Measurements from ENCODE around the gene HACD1. TPM values are rescaled to one million over a fixed set of nuclear protein-coding genes. Genes with fewer than 3 reads are reported as not detected.
A peak's percentile ranks its signal among the peaks of the same experiment; 100 is the strongest.

HACD1 gene
- total and polyA plus RNA-seq, 2 donors (not counting 1 experiment from before 2014, with no cell fraction given), result 37.7 to 53.4 TPM

DNA sequence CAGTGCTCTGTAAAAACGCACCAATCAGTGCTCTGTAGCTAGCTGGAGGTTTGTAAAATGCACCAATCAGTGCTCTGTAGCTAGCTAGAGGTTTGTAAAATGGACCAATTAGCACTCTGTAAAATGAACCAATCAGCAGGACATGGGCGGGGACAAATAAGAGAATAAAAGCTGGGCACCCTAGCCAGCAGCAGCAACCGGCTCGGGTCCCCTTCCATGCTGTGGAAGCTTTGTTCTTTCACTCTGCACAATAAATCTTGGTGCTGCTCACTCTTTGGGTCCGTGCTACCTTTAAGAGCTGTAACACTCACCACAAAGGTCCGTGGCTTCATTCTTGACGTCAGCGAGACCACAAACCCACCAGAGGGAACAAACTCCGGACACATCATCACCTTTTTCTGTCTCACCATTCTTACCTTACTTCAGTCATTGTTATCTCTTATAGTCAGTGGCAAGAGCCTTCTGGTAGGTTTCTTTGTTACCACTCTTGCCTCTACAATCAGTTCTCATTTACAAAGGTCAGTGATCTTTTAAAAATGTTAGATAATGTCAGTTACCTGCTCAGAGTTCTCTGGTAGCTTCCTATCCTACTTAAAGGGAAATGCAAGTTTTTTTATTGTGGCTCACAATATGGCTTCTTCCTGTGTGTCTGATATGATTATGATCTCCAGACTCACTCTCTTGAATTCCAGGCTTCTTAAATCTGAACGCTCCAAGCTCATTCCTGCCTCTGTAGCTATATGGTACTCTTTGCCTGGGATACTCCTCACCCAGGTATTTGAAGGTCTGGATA, 31.3 kb upstream of the HACD1 start:
- no peaks in the 10 kb centered on the region for H4K20me1 ChIP-seq (ENCODE audit: control insufficient read depth, extremely low read depth, insufficient read depth, low read length)
- no peak for DNase-seq (ENCODE audit: low read depth in 2 of 2)

DNA sequence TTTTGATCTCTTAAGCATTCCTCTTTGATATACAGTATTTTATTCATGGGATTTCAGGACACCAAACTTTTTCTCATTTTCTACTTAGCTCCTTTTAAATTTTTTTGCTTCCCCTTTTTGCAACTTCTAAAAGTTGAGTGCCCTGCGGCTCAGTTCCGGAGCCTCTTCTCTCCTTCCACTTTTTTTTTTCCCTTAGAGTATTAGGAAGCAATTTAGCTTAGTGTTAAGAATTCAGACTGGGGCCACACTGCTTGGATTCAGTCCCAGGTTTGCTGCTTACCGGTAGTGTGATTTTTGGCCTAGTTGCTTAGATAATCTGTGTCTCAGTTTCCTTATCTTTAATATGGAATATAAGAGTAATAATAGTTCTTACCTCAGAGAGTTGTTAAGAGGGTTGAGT, 30.2 kb upstream of the HACD1 start:
- H3K4me2 ChIP-seq (ENCODE audit: extremely low read depth, insufficient read depth, low read length), result no peak overlapping the region
- H3K9ac ChIP-seq (ENCODE audit: insufficient read depth, low read length), result no peak overlapping the region
- no peaks in the 10 kb centered on the region for H3K27me3 ChIP-seq (ENCODE audit: control insufficient read depth, insufficient read depth, low read length)
- H3K4me1 ChIP-seq (ENCODE audit: control insufficient read depth, extremely low read depth, insufficient read depth, low read length), result peaks cover 3% of the 10 kb centered on the region
- DNase-seq (ENCODE audit: low read depth in 2 of 2), result peak in 1 of 2 donors; percentile 35
- H4K20me1 ChIP-seq (ENCODE audit: control insufficient read depth, extremely low read depth, insufficient read depth, low read length), result no peaks in the 10 kb centered on the region
- H3K9me3 ChIP-seq (ENCODE audit: control insufficient read depth, insufficient read depth, low read depth, low read length), result no peaks in the 10 kb centered on the region
- TF ChIP-seq, protein P1, sequence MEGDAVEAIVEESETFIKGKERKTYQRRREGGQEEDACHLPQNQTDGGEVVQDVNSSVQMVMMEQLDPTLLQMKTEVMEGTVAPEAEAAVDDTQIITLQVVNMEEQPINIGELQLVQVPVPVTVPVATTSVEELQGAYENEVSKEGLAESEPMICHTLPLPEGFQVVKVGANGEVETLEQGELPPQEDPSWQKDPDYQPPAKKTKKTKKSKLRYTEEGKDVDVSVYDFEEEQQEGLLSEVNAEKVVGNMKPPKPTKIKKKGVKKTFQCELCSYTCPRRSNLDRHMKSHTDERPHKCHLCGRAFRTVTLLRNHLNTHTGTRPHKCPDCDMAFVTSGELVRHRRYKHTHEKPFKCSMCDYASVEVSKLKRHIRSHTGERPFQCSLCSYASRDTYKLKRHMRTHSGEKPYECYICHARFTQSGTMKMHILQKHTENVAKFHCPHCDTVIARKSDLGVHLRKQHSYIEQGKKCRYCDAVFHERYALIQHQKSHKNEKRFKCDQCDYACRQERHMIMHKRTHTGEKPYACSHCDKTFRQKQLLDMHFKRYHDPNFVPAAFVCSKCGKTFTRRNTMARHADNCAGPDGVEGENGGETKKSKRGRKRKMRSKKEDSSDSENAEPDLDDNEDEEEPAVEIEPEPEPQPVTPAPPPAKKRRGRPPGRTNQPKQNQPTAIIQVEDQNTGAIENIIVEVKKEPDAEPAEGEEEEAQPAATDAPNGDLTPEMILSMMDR (conservative IDR thresholded peaks at IDR 0.05 in 1 of 2, IDR thresholded peaks at IDR 0.05 in 1 of 2; ENCODE audit: low read depth in 1 of 2, low read length in 2 of 2), result no peak
- TF ChIP-seq EZH2 (IDR thresholded peaks at IDR 0.05; ENCODE audit: low read length, missing control alignments), result no peak
- H2AFZ ChIP-seq (ENCODE audit: low read length), result no peak overlapping the region
- no peak overlapping the region for H3K4me3 ChIP-seq (replicated peaks in 1 of 4; ENCODE audit: control extremely low read depth in 1 of 4, insufficient read depth in 1 of 4, low read depth in 3 of 4, low read length in 4 of 4)
- H3K27ac ChIP-seq (ENCODE audit: insufficient read depth, low read length), result no peak overlapping the region
- peaks cover 88% of the 10 kb centered on the region for H3K79me2 ChIP-seq (ENCODE audit: control insufficient read depth, insufficient read depth, low read length)
- no peaks in the 10 kb centered on the region for H3K36me3 ChIP-seq (ENCODE audit: control insufficient read depth, insufficient read depth, low read length)

More for the DNA sequence above, 31.3 kb upstream of the HACD1 start:
- Histone ChIP-seq H3K4me3 (replicated peaks in 1 of 4; ENCODE audit: control extremely low read depth in 1 of 4, insufficient read depth in 1 of 4, low read depth in 3 of 4, low read length in 4 of 4) (no peak overlapping the region), H3K79me2 (ENCODE audit: control insufficient read depth, insufficient read depth, low read length) (peaks cover 90% of the 10 kb centered on the region), H3K27ac (ENCODE audit: insufficient read depth, low read length) (no peak overlapping the region), H3K4me1 (ENCODE audit: control insufficient read depth, extremely low read depth, insufficient read depth, low read length) (peaks cover 3% of the 10 kb centered on the region), H3K27me3 (ENCODE audit: control insufficient read depth, insufficient read depth, low read length) (no peaks in the 10 kb centered on the region), H2AFZ (ENCODE audit: low read length) (no peak overlapping the region), H3K9me3 (ENCODE audit: control insufficient read depth, insufficient read depth, low read depth, low read length) (no peaks in the 10 kb centered on the region), H3K36me3 (ENCODE audit: control insufficient read depth, insufficient read depth, low read length) (no peaks in the 10 kb centered on the region), H3K9ac (ENCODE audit: insufficient read depth, low read length) (no peak overlapping the region), H3K4me2 (ENCODE audit: extremely low read depth, insufficient read depth, low read length) (no peak overlapping the region)
- TF ChIP-seq, protein P1 (conservative IDR thresholded peaks at IDR 0.05 in 1 of 2, IDR thresholded peaks at IDR 0.05 in 1 of 2; ENCODE audit: low read depth in 1 of 2, low read length in 2 of 2), result no peak
- no peak for TF ChIP-seq EZH2 (IDR thresholded peaks at IDR 0.05; ENCODE audit: low read length, missing control alignments)

DNA sequence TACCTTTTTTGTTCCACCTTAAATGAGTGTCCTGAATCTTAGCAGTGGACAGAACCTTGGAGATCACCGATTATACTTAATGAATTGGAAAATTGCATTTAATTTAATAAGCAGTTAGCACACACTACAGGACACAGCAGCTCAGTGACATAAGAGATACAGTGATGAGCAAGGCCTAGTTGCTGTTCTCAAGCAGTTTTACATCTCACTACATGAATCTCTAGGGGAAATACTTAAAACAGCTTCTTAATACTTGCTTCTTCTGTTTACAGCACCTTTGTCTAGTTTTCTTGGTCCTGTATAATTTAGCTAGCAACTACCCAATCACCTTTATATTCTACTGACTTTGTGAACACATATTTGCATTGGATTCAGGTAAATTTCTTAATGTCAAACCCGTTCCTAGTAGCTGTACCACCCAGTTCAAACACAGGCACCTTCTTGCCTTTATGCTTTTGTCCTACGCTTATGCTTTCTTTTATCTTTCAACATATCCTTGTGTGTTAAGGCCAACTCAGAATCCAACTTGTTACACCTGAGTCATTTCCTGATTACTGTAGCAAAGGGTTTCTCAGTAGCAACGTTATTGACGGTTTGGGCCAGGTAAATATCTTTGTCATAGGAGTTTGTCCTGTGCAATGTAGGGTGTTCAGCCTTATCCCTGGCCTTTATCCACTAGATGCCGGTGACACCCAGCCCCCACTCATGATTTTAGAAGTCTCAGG, 28.6 kb upstream of the HACD1 start:
- H3K9me3 ChIP-seq (ENCODE audit: control insufficient read depth, insufficient read depth, low read depth, low read length), result no peaks in the 10 kb centered on the region
- TF ChIP-seq, protein P1 (conservative IDR thresholded peaks at IDR 0.05 in 1 of 2, IDR thresholded peaks at IDR 0.05 in 1 of 2; ENCODE audit: low read depth in 1 of 2, low read length in 2 of 2), result no peak
- no peak for TF ChIP-seq EZH2 (IDR thresholded peaks at IDR 0.05; ENCODE audit: low read length, missing control alignments)
- H4K20me1 ChIP-seq (ENCODE audit: control insufficient read depth, extremely low read depth, insufficient read depth, low read length), result no peaks in the 10 kb centered on the region
- peaks cover 78% of the 10 kb centered on the region for H3K79me2 ChIP-seq (ENCODE audit: control insufficient read depth, insufficient read depth, low read length)
- no peak overlapping the region for H2AFZ ChIP-seq (ENCODE audit: low read length)
- no peaks in the 10 kb centered on the region for H3K36me3 ChIP-seq (ENCODE audit: control insufficient read depth, insufficient read depth, low read length)
- peak overlapping the region; percentile 82 to 100 (median 95) for H3K4me3 ChIP-seq (replicated peaks in 1 of 4; ENCODE audit: control extremely low read depth in 1 of 4, insufficient read depth in 1 of 4, low read depth in 3 of 4, low read length in 4 of 4)
- peak overlapping the region; percentile 92 for H3K4me2 ChIP-seq (ENCODE audit: extremely low read depth, insufficient read depth, low read length)
- no peak for DNase-seq (ENCODE audit: low read depth in 2 of 2)
- no peak overlapping the region for H3K27ac ChIP-seq (ENCODE audit: insufficient read depth, low read length)
- no peaks in the 10 kb centered on the region for H3K27me3 ChIP-seq (ENCODE audit: control insufficient read depth, insufficient read depth, low read length)
- peaks cover 3% of the 10 kb centered on the region for H3K4me1 ChIP-seq (ENCODE audit: control insufficient read depth, extremely low read depth, insufficient read depth, low read length)
- H3K9ac ChIP-seq (ENCODE audit: insufficient read depth, low read length), result no peak overlapping the region

Data from fibroblast of lung (primary cell).